DMS114 treated with DMSO at 0.1 percent for 48 hours (cell line): ENCODE data around the gene HAAO.
"Not testable (repeated sequence)": the region's sequence is repeated elsewhere in the genome, so short reads cannot be mapped to it uniquely, and the experiment has no call there.

Experiments used
- DNase-seq: peaks from one replicate; lab custom pipeline; 2025; ENCODE audit not compliant: unreplicated experiment; lab: John Stamatoyannopoulos, UW

Gene HAAO

DNA sequence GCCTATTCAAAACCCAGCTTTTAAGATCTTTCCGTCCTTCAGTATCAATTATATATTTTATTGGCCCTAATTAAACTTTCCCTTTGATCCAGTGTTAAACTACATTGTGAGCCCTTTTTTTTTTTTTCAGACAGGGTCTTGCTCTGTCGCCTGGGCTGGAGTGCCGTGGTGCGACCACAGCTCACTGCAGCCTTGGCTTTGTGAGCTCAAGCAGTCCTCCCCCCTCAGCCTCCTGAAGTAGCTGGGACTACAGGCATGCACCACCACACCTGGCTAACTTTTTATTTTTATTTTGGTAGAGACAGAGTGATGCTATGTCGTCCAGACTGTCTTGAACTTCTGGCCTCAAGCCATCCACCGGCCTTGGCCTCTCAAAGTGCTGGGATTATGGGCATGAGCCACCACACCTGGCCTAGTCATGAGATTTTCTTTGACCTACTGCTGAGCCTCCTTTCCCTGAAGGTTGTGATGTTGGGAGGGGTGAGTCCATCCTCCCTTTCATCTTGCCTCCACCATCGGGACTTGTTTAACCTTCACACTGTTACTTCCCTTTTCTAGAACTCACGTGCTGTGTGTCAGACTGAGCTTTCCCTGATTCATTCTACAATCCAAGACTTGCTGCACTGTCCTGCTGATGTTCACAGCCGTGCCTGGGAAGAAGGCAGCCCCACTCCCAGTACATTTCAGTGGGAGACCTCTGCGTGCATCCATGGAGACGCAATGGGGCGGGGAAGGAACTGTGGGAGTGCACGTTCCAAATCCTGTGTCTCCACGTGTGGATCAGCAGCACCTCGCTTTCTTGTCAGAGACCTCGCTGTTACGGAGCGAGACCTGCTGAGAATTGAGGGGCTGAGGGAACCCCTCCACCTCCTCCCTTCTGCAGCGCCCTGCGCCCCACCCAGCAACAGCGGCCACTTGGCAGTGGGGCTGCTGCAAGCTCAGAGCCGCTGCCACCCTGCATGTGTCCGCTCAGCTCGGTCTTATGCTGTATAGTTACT is 39.3 kb downstream of the HAAO start:
- DNase-seq = no peak

DNA sequence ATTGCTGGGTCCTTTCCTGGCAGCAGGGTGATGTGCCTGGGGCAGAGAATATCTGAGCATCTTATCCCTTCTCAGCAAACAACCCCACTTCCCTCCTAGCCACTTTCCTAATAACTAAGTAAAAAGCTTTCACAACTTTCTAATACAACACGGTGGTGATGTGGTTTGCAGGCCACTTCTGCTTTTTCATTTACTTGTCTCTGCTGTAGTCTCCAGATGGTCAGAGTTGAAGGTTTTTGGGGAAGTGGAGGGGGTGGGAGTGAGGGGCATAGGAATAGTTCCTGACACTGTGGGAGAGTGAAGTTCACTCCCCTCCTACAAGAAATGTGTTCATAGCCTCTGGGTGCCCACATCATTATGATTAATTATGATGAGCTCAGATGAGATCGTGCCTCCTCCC is 40.1 kb downstream of the HAAO start:
- DNase-seq = no peak

DNA sequence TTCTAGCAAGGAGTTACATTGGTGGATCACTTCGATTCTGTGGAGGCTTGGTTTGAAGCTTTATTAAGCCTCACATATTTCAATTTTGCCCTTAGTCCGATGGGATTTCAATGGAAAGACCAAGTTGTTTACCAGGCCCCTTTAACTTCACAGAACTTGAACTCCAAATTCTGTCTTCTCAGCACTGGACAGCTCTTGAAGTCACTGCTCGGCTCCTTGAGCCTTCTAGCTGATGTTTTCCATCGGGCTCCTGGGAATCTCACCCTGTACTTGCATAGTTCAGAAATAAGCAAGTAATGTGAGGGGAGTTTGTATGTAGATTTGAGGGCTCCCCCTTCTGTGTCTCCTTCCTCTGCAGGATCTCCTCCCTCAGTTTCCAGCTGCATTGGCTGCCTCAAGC is 43.5 kb downstream of the HAAO start:
- DNase-seq = no peak

DNA sequence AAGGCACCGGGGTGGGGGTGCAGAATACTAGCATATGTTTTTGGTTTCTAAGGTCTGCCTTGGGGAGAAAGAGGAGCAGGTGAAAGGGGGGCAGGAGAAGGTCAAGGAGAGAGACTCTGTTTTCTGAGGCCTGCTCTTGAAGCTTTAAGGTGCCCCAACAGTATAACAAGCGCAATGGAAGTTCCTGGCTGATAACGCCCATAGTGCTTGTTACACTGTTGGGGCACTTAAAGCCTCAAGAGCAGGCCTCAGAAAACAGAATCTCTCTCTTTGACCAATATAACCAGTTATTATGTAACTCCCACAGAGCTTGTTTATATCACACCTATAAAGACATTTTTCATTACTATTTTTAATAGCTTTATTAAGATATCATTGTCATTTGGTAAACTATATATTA is 45.0 kb downstream of the HAAO start:
- DNase-seq = no peak

DNA sequence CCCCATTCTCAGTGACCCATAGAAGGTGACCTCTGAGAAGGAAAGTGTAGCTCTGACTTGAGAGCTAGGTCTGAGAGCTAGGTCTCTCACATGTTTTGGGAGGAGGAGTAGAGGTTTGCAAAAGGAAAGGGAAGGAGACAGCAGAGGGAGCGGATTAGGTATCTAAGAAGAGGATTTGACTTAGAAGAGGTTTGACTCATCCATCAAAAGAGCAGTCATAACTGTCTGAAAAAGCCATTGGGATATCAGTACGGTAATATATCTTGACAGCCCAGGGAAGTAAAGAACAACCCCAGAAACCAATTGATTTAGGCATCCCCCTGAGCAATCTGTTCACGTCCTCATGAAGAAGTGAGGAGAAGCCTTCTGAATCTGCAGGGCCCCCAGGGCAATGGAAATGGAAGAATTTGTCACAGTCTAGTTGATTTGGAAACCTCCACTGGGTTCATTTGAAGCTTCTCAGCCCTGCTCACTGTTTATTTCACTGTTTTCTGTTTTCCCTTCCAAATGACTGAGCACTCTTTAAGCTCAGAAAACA is 47.8 kb downstream of the HAAO start:
- DNase-seq = no peak

DNA sequence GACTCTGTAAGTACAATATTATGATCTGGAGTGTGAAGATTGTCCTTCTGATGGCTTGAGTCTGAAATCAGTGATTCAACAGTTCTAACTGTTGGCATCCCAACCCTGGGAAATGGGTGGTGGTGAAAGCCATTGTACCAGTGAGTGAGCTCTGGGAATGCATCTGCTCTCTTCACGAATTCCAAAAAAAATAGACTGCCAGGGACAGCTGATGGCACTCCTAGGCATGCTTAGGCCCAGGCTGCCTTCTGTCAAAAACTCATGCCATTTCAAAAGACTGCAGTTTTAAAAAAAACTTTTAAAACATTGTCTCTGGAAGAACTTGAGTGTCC is 48.8 kb downstream of the HAAO start:
- DNase-seq = no peak

DNA sequence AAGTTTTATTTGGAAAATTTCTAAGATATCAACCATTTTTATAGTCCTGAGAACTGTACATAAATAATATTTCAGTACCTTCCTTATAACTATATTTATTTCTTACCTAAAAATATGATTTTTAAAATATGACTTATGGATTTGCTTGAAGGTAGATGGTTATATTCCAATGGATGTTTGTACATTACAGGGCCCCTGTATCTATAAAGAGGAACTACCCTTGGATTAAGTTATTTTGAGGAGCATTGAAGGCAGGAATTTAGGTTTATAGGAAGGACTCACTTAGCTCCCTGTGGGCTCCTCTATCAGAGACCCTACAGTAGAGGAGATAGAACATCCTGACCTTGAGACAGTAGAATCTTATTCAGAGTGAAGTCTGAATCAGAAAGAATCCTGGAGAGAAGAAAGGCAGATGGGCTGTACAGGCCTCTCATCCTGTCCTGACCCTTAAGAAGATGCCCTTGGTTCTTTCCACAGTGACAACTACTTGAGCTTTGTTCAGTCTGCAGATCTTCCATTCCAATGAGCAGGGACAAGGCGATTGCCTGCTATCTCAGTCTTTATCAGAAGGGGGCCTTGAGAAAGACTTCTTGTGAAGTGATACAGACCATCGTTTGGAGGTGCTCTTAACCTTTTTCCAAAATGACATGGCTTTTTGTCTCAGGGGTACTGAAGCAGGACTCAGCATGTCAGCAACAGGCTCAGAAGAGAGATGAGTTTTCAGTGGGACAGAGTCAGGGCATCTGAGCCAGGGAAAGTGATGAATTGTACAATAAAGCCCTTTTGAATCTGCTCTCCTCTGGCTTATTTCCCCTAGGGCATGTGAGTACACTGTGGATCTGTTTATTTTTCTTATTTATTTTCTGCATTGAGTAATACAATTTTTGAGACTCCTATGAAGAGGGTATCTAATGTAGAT is 49.4 kb downstream of the HAAO start:
- no peak for DNase-seq

DNA sequence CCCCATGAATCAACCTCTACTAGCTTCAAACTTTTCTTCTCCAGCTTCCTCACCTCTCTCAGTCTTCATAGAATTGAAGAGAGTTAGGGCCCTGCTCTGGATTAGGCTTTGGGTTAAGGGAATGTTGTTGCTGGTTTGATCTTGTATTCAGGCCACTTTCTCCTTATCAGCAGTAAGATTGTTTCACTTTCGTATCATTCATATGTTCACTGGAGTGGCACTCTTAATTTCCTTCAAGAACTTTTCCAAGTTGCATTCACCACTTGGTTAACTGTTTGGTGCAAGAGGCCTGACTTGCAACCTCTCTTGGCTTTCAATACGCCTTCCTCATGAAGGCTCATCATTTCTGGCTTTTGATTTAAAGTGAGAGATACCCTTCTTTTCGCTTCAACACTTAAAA is 51.2 kb downstream of the HAAO start:
- no peak for DNase-seq

DNA sequence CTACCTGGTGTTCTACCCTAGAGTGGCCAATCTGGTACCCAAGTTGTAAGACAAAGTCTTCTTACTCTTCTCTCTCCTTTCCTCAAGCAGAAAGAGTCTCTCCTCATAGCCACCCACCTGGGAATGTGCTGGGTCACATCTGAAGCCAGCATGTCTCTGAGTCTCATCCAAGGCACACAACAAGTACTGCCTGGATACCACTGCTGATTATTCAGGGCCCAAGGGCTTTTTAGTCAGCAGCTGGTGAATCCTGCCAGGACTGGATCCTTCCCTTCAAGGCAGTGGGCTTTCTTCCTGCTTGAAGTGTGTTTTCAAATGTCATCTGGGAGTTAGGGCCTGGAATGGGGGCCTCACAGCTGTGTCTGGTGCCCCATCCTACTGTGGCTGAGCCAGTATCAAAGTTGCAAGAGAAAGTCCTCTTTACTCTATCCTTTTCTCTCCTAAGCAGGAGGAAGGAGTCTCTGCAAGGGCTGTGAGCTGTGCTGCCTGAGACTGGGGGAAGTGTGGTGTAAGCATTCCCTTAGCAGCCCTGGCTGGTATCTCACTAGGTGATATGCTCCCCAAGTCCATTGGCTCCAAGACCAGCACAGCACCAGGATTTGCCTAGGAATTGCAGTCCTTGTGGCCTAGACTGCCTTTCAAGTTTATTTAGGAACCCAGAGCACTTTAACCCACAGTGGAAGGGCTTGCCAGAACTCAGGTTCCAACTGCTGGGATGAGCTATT is 55.6 kb downstream of the HAAO start:
- no peak for DNase-seq

DNA sequence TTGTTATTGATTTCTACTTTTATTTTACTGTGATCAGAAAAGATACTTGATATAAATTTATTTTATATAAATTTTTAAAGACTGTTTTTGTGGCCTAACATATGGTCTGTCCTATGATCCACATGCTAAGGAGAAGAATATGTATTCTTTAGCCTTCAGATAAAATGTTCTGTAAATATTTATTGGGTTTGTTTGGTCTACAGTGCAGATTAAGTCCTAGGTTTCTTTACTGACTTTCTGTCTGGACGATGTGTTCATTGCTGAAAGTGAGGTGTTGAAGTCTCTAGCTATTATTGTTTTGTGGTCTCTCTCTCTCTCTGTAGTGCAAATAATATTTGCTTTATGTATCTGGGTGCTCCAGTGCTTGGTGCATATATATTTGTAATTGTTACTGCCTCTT is 58.5 kb downstream of the HAAO start:
- no peak for DNase-seq

DNA sequence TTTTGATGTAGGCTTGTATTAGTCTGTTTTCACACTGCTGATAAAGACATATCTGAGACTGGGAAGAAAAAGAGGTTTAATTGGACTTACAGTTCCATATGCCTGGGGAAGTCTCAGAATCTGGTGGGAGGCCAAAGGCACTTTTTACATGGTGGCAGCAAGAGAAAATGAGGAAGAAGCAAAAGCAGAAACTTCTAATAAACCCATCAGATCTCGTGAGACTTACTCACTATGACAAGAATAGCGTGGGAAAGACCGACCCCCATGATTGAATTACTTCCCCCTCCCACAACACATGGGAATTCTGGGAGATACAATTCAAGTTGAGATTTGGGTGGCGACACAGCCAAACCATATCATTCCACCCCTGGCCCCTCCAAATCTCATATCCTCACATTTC is 61.1 kb downstream of the HAAO start:
- not testable (repeated sequence) for DNase-seq

DNA sequence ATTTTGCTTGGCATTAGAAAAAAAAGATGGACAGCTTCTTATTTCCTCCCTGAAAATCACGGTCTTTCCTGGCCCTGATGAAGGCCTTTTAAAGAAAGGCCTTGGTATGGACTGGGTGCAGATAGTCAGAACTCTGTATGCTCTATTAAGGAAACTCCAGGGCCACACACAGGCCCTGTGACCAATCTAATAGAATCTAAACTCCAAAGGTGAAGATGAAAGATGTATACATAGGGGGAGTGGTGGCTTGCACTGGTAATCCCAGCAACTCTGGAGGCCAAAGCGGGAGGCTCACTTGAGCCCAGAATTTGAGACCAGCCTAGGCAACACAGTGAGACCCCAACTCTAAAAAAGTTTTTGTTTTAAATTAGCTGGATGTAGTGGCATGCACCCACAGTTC is 65.7 kb downstream of the HAAO start:
- DNase-seq = no peak

DNA sequence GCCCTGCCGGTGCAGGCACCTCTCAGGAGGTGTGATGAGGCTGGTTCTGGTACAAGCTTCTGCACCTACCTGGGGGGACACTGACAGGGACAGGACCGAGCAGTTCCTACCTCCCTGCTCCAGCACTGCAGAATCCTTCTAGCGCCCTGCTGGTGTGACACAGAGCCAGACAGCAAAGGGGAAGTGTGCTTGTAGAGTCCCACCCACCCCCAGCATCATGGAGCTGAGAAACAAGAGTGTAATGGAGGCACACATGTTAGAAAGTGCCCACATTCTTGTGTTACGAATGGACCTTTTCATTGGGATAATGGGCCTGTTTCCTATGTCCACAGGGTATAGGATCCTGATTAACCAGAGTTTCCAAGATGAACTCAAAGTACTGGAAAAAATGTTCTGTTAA is 66.7 kb downstream of the HAAO start:
- DNase-seq = no peak

DNA sequence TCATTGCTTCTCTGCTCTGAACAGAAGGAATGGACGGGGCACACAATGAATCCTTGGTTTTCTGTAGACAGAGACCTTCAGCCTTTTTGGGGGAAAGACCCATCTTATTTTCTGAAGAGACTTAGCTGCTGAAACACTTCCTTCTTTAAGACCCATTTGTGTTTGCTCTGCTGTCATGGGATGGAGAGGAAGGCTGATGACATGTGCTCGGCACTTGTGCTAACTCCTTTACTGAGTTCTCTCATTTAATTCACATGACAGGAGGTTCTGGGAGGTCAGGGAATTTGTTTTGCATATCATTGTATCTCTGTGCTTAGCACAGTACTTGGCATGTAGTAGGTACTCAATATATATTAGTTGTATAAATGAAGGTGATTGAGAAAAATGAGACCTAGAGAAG is 67.5 kb downstream of the HAAO start:
- DNase-seq = no peak

DNA sequence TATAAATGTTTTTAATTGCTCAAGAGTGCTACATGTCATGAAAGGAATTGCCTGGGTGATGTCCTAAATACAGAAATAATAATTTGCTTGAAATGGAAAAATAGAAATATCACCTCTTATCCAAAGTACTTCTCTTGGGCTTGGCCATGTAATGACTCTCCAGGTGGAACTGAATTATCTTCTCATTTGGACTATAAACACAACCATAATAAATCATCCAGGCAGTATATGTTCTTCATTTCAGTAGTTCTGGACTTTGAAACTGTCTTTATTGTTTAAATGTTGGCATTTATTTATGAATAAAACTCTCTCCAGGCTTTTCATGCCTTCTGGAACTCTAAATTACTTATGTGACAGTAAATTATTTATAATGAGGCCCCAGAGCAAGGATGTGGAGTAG is 68.9 kb downstream of the HAAO start:
- no peak for DNase-seq

DNA sequence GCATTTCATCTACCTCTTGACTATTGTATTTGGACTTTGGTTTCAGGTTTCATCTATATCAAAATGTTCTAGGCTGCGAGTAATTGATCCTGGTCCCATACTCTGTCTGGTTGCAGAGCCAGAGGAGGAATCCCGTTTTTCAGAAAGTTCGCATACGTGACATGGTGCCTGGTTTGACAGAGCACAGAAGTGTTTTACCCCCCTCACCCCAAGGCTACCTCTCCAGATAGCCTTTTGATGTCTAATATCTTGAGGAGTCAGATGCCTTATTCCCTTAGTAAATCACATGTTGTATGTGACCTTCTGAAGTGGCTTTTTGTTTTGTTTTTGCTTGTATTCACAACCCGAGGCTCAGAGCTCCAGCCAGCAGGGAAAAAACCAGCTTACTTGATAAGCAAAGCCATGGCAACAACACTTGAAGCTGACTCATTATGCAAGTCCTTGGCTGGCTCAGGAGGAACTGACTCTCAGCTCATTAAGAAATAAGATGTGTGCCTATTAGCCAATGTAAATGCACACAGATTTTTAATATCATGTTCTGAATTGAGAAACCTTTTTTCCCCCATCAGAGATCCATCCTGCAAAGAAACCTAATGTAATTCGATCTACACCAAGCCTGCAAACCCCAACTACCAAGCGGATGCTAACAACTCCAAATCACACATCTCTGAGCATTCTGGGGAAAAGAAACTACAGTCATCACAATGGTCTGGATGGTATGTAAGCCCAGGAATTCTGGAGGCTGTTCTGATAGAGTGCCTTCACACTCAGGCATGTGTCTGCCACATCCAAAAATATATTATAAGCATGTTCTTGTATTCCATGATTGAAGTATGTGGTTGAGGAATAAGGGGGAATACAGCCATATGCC is 69.8 kb downstream of the HAAO start:
- DNase-seq = no peak

DNA sequence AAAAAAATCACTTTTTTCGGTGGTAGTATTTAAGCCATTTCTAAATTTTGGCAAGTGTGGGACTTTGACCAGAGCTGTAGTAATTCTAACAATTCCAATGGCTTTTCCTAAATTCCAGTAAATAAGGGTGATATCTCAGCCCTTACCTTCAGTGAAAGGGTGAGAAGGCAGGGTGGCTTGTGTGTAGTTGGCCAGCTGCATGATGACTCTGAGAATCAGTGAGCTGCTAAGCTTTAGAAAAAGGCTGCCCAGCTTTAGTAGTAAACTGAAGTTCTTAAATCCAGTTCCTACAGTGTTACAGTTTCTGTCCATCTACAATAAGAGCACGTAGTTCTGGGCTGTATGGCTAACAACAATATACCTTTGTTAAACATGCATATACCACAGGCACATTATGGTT is 70.5 kb downstream of the HAAO start:
- no peak for DNase-seq
